Epithelial cell of umbilical artery (primary cell): ENCODE data around the gene SDR42E2. TPM values are rescaled to one million over a fixed set of nuclear protein-coding genes. Genes with fewer than 3 reads are reported as not detected.

Experiments
- total RNA-seq: library from RNA; depleted of rRNA; stranded (reverse); fragments of >200 nt; gene quantifications from 2 replicates; pipeline ENCODE4 v1.2.3, GENCODE V29; 2014

SDR42E2 gene
- not detected in 2 replicates for total RNA-seq

DNA sequence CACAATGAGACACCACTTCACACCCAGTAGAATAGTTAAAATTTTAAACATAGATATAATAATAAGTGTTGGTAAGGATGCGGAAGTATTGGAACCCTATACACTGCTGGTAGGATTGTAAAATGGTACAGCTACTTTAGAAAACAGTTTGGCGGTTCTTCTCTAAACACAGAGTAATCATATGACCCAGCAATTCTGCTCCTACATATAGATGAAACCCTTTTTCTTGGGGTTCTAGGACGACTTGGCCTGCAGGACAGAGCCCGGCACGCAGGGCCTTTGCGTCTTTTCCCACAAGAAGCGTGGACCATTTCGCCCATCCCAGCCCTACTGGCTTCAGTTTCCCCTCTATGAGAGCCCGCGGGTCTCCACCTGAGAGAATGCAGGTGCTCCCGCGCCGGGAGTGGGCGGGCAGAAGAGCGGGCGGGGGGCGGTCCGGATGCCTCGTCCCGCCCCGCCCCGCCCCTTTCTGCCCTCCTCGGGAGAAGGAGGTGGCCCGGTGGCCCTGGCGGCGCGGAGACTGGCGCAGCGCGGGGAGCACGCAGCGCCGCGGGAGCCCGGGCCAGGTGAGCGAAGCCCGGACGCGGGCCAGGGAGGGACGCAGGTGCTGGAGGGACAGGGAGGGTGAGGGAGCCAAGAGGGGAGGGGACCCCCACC, at the start of gene SDR42E2:
Gene SDR42E2 (plus strand): TSS at position 508 of the 657 bp plus-strand sequence. CDS start 3,077 bp downstream, outside the sequence.

DNA sequence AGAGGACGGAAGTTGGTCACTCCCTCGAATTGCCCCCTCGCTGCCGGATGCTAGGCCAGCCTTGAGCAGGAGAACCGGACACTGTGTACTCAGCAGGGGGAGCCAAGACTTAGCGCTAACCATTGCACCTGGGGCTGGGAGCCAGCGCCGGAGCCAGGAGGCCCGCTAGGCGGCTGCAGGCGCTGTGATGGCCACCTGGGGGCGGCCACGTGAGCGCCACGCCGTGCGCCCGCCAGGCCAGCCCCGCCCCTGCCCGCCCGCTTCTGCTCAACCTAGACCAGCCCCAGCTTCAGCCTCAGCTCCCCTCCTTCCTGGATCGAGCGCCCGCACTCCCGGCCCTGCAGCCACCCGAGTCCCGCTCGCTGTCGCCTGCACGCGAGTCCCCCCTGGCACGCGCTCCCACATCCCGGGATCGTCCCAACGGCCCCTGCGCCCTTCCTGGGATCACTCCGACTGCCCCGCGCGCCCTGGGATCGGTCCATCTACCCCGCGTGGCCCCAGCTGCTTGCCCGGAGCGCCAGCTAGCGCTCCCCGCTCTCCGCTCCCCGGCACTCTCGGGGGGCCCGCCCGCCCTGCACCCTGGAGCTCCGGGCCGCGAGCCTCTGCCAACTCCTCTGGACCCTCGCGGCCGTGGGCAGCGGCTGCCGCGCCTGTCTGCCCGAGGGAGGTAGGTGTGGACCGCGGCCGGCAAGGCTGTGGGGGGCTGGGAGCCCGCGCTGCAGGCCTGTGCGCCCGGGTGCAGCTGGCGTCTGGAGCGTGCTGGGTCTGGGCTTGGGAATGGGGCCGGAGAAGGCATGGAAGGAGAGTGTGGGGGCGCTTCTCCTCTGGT, 43.9 kb downstream of the SDR42E2 start, which contains the start of gene EEF2K:
Gene EEF2K (plus strand): TSS at position 266 of the 829 bp plus-strand sequence. CDS start 19,452 bp downstream, outside the sequence.

Other genes with a start within 250 kb of the SDR42E2 start
- 265 and 280 TPM in 2 replicates for gene UQCRC2, start 209.1 kb upstream of the SDR42E2 start, total RNA-seq
- gene PDZD9, start 161.4 kb upstream of the SDR42E2 start, total RNA-seq, result not detected in 2 replicates
- 18.8 and 20.7 TPM in 2 replicates for gene MOSMO, start 154.4 kb upstream of the SDR42E2 start, total RNA-seq
- gene VWA3A, start 70.0 kb upstream of the SDR42E2 start, total RNA-seq, result under 0.01 and 0.15 TPM in 2 replicates
- gene EEF2K, start 43.8 kb downstream of the SDR42E2 start, total RNA-seq, result 24.0 and 27.2 TPM in 2 replicates
- gene POLR3E, start 134.9 kb downstream of the SDR42E2 start, total RNA-seq, result 27.9 and 32.1 TPM in 2 replicates
- 48.7 and 48.8 TPM in 2 replicates for gene CDR2, start 212.1 kb downstream of the SDR42E2 start, total RNA-seq